Choroid plexus epithelial cell (primary cell): ENCODE measurements around the gene NT5M.
"Not testable (repeated sequence)": the region's sequence is repeated elsewhere in the genome, so short reads cannot be mapped to it uniquely, and the experiment has no call there.

Experiments
- DNase-seq: peaks from one replicate; pipeline ENCODE4 v3.0.0-alpha.2; 2010; ENCODE audit warnings: low read depth
- H3K4me3 ChIP-seq: 2 replicates; pipeline ENCODE4 v1.5.1; 2011; ENCODE audit warnings: low read depth, mild to moderate bottlenecking, control low read depth, low read length, moderate library complexity
- TF ChIP-seq, protein P1 (sequence below): conservative IDR thresholded peaks from 2 replicates; pipeline ENCODE4 v1.5.1; 2011; ENCODE audit warnings: low read depth, mild to moderate bottlenecking, control low read depth, inconsistent platforms, low read length, moderate library complexity

The NT5M gene

GRCh38 chr17:17264430-17264829 lies 38.7 kb upstream of the NT5M start:
- DNase-seq = no peak
- TF ChIP-seq, protein P1, sequence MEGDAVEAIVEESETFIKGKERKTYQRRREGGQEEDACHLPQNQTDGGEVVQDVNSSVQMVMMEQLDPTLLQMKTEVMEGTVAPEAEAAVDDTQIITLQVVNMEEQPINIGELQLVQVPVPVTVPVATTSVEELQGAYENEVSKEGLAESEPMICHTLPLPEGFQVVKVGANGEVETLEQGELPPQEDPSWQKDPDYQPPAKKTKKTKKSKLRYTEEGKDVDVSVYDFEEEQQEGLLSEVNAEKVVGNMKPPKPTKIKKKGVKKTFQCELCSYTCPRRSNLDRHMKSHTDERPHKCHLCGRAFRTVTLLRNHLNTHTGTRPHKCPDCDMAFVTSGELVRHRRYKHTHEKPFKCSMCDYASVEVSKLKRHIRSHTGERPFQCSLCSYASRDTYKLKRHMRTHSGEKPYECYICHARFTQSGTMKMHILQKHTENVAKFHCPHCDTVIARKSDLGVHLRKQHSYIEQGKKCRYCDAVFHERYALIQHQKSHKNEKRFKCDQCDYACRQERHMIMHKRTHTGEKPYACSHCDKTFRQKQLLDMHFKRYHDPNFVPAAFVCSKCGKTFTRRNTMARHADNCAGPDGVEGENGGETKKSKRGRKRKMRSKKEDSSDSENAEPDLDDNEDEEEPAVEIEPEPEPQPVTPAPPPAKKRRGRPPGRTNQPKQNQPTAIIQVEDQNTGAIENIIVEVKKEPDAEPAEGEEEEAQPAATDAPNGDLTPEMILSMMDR = no peak
- no peak overlapping the region for H3K4me3 ChIP-seq

DNA sequence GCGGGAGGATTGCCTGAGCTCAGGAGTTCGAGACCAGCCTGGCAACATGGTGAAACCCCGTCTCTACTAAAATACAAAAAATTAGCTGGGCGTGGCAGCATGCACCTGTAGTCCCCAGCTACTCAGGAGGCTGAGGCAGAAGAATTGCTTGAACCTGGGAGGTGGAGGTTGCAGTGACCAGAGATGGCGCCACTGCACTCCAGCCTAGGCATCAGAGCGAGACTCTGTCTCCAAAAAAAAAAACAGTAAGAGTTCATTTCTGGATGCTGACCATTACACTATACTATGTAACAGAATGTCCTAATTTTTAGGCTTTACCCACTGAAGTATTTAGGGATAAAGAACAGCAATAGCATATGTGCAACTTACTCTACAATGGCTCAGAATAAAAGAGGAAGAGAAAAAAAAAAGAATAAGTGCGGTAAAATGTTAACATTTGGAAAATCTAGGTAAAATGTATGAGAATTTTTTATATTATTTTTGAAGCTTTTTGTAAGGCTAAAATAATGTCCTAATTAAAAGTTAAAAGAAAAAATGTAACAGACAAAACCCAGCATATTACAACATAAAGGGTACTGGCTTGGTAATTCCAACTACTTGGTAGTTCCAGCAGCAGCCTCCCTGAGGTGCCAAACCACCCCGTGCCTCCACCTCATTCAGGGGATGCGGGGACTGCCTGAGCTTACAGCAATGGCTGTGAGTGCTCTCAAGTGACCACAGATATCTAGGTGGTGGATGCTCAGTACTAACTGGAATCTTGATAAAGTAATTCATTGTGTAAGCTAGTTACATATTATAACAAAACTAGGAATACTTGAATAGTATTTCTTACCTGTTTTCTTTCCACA lies 33.0 kb upstream of the NT5M start:
- no peak overlapping the region for H3K4me3 ChIP-seq
- TF ChIP-seq, protein P1 = peak; percentile 46
- DNase-seq = peak; percentile 11

GRCh38 chr17:17275971-17276370 lies 27.2 kb upstream of the NT5M start:
- TF ChIP-seq, protein P1 = no peak
- DNase-seq = no peak
- H3K4me3 ChIP-seq = no peak overlapping the region

DNA sequence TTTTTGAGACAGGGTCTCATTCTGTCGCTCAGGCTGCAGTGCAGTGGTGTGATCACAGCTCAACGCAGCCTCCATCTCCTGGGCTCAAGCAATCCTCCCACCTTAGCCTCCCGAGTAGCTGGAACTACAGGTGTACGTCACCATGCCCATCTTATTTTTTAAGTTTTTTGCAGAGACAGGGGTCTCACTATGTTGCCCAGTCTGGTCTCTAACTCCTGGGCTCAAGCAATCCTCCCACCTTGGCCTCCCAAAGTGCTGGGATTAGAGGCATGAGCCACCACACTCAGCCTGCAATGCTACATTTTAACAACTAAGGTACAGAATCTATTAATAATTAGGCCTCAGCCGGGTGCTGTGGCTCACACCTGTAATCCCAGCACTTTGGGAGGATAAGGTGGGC lies 25.7 kb upstream of the NT5M start:
- DNase-seq, H3K4me3 ChIP-seq: not testable (repeated sequence)

GRCh38 chr17:17279316-17279715 lies 23.9 kb upstream of the NT5M start:
- H3K4me3 ChIP-seq = peak overlapping the region; percentile 99
- TF ChIP-seq, protein P1 = no peak
- no peak for DNase-seq

DNA sequence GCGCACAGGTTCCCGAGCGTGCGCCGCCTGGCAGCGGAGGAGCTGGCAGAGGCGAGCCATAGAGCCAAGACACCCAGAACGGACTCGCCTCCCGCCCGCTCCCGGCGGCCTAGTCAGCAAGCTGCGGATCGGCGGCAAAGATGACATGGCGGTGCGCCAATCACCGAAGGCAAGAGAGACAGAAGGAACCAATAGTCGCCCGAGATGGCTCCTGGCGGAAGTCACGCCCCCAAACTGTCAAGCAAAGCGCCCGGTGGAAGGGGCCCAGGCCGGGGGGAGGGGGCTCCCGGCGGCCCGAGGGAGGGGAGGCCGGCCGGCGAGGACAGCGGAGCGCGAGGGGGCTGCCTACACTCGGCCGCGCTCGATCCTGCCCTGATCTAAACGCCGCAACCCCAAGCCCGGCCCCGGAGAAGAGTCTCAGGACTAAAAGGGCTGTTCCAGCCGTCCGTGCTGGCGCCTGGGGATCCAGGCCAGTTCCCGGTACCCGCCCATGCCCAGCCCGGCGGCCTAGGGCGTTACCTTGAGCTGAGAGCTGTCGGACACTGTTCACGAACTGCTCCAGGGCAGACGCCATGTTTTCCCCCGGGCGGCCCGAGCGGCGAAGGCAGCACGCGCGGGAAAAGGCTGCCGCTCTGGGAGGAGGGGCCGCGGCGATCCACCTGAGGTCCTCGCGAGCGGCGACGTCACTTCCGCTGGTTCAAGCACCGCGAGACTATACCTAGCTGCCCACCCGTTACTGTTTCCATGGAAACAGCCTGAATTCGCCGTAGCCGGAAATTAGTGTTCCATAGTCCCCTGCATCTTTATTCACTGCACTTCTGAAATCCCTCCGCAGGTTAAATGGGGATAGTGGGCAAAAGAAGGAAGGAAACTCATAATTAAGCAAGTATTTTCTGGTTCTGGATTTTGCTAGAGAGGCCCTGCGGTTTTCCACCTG lies 22.3 kb upstream of the NT5M start, which contains the start of gene COPS3:
Gene COPS3, minus strand, starts transcription at position 634 of the 937 bp plus-strand sequence. Its CDS starts 60 bp downstream, at position 574.
- TF ChIP-seq, protein P1 = no peak
- H3K4me3 ChIP-seq = peak within 1 kb of the TSS; percentile 99
- DNase-seq = peak; percentile 98

GRCh38 chr17:17285951-17286350 lies 17.2 kb upstream of the NT5M start:
- DNase-seq = no peak
- TF ChIP-seq, protein P1 = no peak
- no peak overlapping the region for H3K4me3 ChIP-seq
